HepG2 (cell line): ENCODE measurements around the gene ZNF804B.

ENCODE experiments used
- TEF ChIP-seq: sonication (generic); formaldehyde crosslinking; IDR thresholded peaks from 2 replicates; pipeline ENCODE4 v1.5.0; 2020; ENCODE audit warnings: missing genetic modification reagents
- ZSCAN29 ChIP-seq: sonication (generic); formaldehyde crosslinking; conservative IDR thresholded peaks from 2 replicates; pipeline ENCODE4 v1.4.0; 2020; ENCODE audit warnings: mild to moderate bottlenecking, missing genetic modification reagents

DNA sequence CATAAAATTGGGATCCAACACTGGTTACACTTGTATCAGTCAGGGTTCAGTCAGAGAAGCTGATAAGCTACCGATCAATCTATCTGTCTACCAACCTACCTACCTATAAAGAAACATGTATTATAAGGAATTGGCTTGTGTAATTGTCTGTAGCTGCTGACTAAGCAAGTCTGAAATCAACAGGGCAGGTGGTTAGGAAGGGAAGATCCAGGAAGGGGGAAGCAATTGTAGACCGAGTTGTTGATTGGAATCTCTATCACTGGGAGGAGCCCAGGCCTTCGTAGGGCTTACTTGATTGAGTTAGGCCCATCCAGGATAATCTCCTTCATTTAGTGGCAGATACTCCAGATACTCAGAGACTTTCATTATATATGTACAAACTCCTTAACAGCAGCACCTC is 307.5 kb downstream of the ZNF804B start:
- TF ChIP-seq ZSCAN29 (CRISPR knock-in tag) (no peak), TEF (CRISPR knock-in tag) (no peak)
